Erythroblast (primary cell): ENCODE measurements around the gene SPRING1.

Experiments used
- DNase-seq, 2 experiments: peaks; one replicate each; lab custom pipeline; 2025; lab: John Stamatoyannopoulos, UW
- GATA1 ChIP-seq: IDR thresholded peaks from 2 replicates; pipeline ENCODE4 v1.6.1; 2011; ENCODE audit warnings: low read depth, mild to moderate bottlenecking, control low read depth, low read length, moderate library complexity
- POLR2A ChIP-seq: IDR thresholded peaks from 2 replicates; pipeline ENCODE4 v1.6.1; 2011; ENCODE audit warnings: mild to moderate bottlenecking, low read length

Gene SPRING1

DNA sequence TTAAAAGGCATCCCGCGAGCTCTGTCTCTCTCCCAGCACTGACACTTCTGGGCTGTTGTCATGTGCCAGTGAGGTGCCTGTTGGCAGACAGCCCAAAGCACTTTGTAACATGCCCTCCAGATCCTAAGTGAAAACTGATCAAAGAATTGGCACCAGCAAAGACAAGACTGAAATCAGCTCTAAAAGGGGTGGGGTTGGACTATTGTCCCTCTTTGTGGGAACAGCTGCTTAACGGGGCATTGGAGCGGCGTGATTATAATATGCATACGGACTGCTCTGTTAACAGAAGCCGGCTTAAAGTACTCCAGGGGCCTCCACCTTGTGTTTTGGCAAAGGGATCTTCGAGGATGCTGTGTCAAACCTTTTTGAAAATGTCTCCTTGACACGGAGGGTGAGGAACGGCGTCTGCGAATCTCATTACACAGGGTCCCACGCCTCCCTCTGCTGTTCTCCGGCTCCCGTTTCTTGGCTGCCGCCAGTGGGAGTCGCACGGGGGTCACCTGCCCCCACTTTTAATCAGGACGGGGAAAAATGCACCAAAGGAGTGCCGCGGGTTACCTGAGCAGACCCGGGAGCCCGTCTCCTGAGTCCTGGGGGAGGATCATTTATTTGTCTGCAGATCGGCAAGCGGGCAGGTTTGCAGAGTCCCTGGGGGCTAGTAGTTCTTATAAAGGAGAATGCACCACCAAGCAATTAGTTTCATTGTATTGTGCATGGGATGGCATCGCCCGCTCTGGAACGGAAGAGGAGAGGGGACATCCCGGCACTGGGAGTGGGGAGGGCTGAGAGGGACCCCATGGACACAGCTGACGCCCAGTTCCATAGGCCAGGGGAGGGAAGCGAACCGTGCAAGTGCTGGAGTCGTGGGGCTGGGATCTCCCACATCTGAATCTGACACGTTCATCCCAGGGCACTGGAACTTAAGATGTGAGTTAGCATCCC, 44.3 kb downstream of the SPRING1 start:
- no peak for TF ChIP-seq POLR2A
- TF ChIP-seq GATA1: no peak
- DNase-seq: no peak

DNA sequence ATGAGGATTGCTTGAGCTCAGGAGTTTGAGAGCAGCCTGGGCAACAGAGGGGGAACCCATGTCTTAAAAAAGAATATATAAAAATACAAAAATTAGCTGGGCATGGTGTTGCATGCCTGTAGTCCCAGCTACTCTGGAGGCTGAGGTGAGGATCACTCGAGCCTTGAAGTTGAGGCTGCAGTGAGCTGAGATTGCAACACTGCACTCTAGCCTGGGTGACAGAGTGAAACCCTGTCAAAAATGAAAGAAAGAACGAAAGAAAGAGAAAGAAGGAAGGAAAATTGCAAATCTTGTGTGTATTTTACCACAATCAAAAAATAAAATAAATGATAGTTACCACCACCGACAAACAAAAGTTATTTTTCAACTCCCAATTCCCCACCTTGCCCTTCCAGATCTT, 45.3 kb downstream of the SPRING1 start:
- TF ChIP-seq POLR2A: no peak
- no peak for TF ChIP-seq GATA1

DNA sequence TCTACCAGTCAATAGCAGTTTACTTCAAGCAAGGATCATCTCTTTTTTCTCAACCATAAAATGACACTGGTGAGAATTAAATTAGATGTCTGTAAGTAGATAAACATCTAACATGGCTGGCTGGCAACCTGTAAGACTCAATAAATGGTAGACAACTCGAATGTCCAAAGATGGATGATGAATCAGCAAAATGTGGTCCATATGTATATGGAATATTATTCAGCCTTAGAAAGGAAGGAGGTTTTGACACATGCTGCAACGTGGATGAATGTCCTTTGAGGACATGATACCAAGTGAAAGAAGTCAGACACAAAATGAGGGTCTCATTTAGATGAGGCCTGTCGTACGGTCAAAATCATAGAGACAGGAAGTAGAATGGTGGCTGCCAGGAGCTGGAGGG, 46.2 kb downstream of the SPRING1 start:
- no peak for DNase-seq
- TF ChIP-seq GATA1: no peak
- no peak for TF ChIP-seq POLR2A

More for the DNA sequence above, 45.3 kb downstream of the SPRING1 start:
- no peak for DNase-seq

DNA sequence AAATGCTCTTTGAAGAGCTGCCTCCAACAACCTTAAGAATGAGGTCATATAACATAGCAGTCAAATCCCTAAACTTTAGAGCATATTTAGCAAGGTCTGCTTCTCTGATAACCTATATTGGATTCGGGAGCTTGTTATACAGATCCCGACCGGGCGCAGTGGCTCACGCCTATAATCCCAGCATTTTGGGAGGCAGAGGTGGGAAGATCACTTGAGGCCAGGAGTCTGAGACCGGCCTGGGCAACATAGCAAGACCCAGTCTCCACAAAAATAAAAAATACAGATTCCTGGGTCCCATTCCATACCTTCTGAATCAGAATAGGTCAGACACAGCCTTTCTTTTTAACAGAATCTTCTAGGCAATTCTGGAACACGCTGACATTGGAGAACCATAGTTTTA, 46.7 kb downstream of the SPRING1 start:
- TF ChIP-seq POLR2A: no peak
- TF ChIP-seq GATA1: no peak
- no peak for DNase-seq

DNA sequence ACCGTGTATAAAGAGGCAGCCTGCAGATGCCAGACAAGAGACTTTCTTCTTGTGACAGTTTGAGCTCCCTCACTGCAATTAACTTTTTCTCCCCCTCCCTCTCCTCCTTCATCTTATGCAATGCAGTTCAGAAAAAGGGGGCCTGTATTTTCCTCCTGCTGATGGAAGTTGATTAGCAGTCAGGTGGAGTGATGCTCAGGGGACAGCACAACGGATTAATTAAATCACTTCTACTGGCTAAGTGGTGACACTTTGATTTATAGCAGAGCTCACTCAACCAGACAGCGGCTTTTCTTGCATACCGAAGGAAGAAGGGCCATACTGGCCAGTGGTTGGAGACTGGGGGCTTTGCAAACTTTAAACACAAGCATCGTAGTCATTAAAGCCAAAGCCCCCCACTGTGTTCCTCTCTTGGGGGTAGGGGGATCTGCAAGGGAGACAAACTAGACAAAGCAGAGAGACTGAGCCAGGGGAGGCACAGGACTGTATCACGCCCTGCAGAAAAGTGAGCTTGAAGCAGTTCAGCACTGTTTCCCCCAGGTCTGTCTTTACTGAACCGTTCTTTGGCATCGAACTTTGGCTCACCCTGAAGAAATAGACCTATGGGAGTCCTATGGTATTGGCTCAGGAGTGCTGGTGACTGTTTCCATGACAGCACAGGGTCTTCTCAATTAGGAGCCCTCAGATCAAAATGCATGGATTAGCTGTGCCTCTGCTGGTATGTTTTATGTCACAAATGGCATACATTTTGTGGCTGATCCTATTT, 47.7 kb downstream of the SPRING1 start:
- no peak for DNase-seq
- no peak for TF ChIP-seq POLR2A

DNA sequence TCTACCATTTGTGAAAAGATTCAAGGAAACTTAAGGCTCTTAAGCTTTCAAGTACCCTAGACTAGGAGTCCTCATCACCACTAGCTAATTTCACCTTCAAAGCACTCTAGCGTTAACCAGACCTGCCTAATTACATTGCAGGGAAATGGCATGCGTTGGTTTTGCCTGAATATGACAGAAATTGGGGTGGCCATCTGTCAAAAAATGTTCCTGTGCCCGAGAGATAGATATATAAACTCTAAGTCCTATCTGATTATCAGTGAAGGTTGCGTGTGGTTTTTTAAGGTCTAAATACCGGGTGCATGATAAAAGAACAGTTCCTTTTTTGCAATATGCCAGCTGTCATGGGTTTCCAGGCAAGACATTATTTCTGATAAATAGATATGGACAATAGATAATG, 48.3 kb downstream of the SPRING1 start:
- no peak for TF ChIP-seq GATA1
- TF ChIP-seq POLR2A: no peak
- peak in 1 of 2 experiments; percentile 61 for DNase-seq
